Endothelial cell of umbilical vein (primary cell): ENCODE results near the gene MOCOS. TPM values are rescaled to one million over a fixed set of nuclear protein-coding genes. Genes with fewer than 3 reads are reported as not detected.

Source experiments
- BruUV-seq: library from RNA; stranded (reverse); fragments of 400-500 nt; replicated peaks from 2 replicates; lab custom pipeline; 2021; lab: Mats Ljungman, UMichigan
- CTCF ChIA-PET: fragments of 300-600, 350-600 bp; sonication (Branson Sonifier 250); formaldehyde crosslinking; loops from one replicate; lab custom pipeline; 2021; ENCODE audit warnings: antibody characterized with exemption, inconsistent platforms; lab: Charles Lee
- POLR2A ChIA-PET: fragments of 300-600, 350-600 bp; sonication (Branson Sonifier 250); formaldehyde crosslinking; loops from one replicate; lab custom pipeline; 2021; ENCODE audit warnings: antibody characterized with exemption, inconsistent platforms; lab: Charles Lee
- DNase-seq: peaks from one replicate; pipeline ENCODE4 v3.0.0-alpha.2; 2011; ENCODE audit warnings: low read depth, low spot score
- FAIRE-seq: peaks from 2 replicates; lab custom pipeline; 2011; peaks lifted over from hg19 to GRCh38; lab: Jason Lieb, UNC
- H2AFZ ChIP-seq: 2 replicates; pipeline ENCODE4 v1.6.0; 2012; ENCODE audit warnings: low read depth, low read length, control low read depth, inconsistent platforms
- H3K27ac ChIP-seq: 2 replicates; pipeline ENCODE4 v1.5.1; 2011; ENCODE audit warnings: low read depth, mild to moderate bottlenecking, control low read depth, low read length, moderate library complexity; ENCODE audit not compliant: insufficient read depth
- H3K27me3 ChIP-seq, 2 experiments: 2 replicates each; pipeline versions ENCODE4 v1.6.0 to v1.6.1; 2011; ENCODE audit warnings: low read length in 2 of 2, mixed read lengths in 1 of 2; ENCODE audit not compliant: control insufficient read depth in 2 of 2, insufficient read depth in 2 of 2
- H3K36me3 ChIP-seq, 2 experiments: 2 replicates in 1 of 2; 3 replicates in 1 of 2; pipeline ENCODE4 v1.5.1; 2011; ENCODE audit warnings: low read length in 2 of 2, mild to moderate bottlenecking in 1 of 2, moderate library complexity in 1 of 2; ENCODE audit not compliant: control insufficient read depth in 2 of 2, insufficient read depth in 2 of 2; ENCODE audit errors: extremely low read depth in 1 of 2
- H3K4me1 ChIP-seq: 3 replicates; pipeline ENCODE4 v1.5.1; 2011; ENCODE audit warnings: mild to moderate bottlenecking, low read length; ENCODE audit not compliant: control insufficient read depth, insufficient read depth; ENCODE audit errors: extremely low read depth
- H3K4me2 ChIP-seq: 2 replicates; pipeline ENCODE4 v1.6.1; 2011; ENCODE audit warnings: low read length, control low read depth, mixed read lengths; ENCODE audit not compliant: insufficient read depth
- H3K4me3 ChIP-seq, 3 experiments: fragments of 200-600 bp in 1 of 3; sonication (generic), shearing (Covaris generic) in 1 of 3; replicated peaks in 1 of 3; 2 replicates each; pipeline ENCODE4 v1.5.1; 2011 to 2016; ENCODE audit warnings: control low read depth in 3 of 3, low read length in 3 of 3, mild to moderate bottlenecking in 2 of 3, inconsistent platforms in 1 of 3, low read depth in 1 of 3, moderate library complexity in 1 of 3; ENCODE audit not compliant: insufficient read depth in 1 of 3
- H3K79me2 ChIP-seq: 2 replicates; pipeline ENCODE4 v1.6.0; 2012; ENCODE audit warnings: low read length, inconsistent platforms; ENCODE audit not compliant: control insufficient read depth, insufficient read depth
- H3K9ac ChIP-seq: replicated peaks from 2 replicates; pipeline ENCODE3; 2011; ENCODE audit warnings: low read length, control low read depth; ENCODE audit not compliant: insufficient read depth; ENCODE audit errors: extremely low read depth
- H3K9me1 ChIP-seq: replicated peaks from 3 replicates; pipeline ENCODE4 v1.6.0; 2011; ENCODE audit warnings: mild to moderate bottlenecking, low read length; ENCODE audit not compliant: control insufficient read depth, insufficient read depth; ENCODE audit errors: extremely low read depth
- H3K9me3 ChIP-seq: replicated peaks from 2 replicates; pipeline ENCODE4 v1.5.1; 2012; ENCODE audit warnings: low read length, inconsistent platforms; ENCODE audit not compliant: control insufficient read depth, insufficient read depth
- H4K20me1 ChIP-seq: replicated peaks from 2 replicates; pipeline ENCODE3; 2011; ENCODE audit warnings: mild to moderate bottlenecking, low read length; ENCODE audit not compliant: control insufficient read depth, insufficient read depth; ENCODE audit errors: extremely low read depth
- CTCF ChIP-seq, 2 donors: IDR thresholded peaks; 1 replicate in 1 of 2; 2 replicates in 1 of 2; pipeline ENCODE4 v1.5.1; 2011; ENCODE audit warnings: low read length in 2 of 2, mild to moderate bottlenecking in 2 of 2, moderate library complexity in 2 of 2, control low read depth in 1 of 2, inconsistent platforms in 1 of 2, low read depth in 1 of 2; ENCODE audit not compliant: insufficient read depth in 1 of 2; ENCODE audit errors: extremely low read depth in 1 of 2
- EZH2 ChIP-seq: IDR thresholded peaks from 2 replicates; pipeline ENCODE4 v1.6.1; 2012; ENCODE audit warnings: borderline replicate concordance, low read depth, mild to moderate bottlenecking, moderate library complexity, low read length, inconsistent platforms; ENCODE audit not compliant: severe bottlenecking
- FOS ChIP-seq: IDR thresholded peaks from 2 replicates; pipeline ENCODE4 v1.6.1; 2011; ENCODE audit warnings: mild to moderate bottlenecking, low read length, moderate library complexity, borderline replicate concordance; ENCODE audit not compliant: insufficient read depth
- GATA2 ChIP-seq: IDR thresholded peaks from 2 replicates; pipeline ENCODE4 v1.7.0; 2011; ENCODE audit warnings: low read depth, mild to moderate bottlenecking, moderate library complexity, mixed read lengths, low read length; ENCODE audit not compliant: insufficient read length, insufficient read depth
- JUN ChIP-seq: IDR thresholded peaks from 2 replicates; pipeline ENCODE4 v1.6.1; 2011; ENCODE audit warnings: borderline replicate concordance, low read depth; ENCODE audit not compliant: insufficient read length, insufficient read depth
- MAX ChIP-seq: IDR thresholded peaks from 2 replicates; pipeline ENCODE4 v1.6.1; 2011; ENCODE audit not compliant: insufficient read depth, insufficient read length
- MYC ChIP-seq: IDR thresholded peaks from one replicate; pipeline ENCODE4 v1.6.1; 2011; ENCODE audit warnings: mild to moderate bottlenecking, low read depth, low read length
- POLR2A ChIP-seq: IDR thresholded peaks from 2 replicates; pipeline ENCODE4 v1.6.1; 2012; ENCODE audit warnings: low read depth, mild to moderate bottlenecking, control low read depth, low read length
- POLR2AphosphoS5 ChIP-seq: IDR thresholded peaks from 2 replicates; pipeline ENCODE4 v1.6.1; 2012; ENCODE audit warnings: low read depth, mild to moderate bottlenecking, control low read depth, low read length, moderate library complexity; ENCODE audit not compliant: insufficient read depth
- dilution Hi-C: fragments of 300-500 bp; cut with MboI; formaldehyde crosslinking; loops from one replicate; pipeline ENCODE4 v1.15.0; 2019; ENCODE audit warnings: low sequenced_read_pairs; ENCODE audit not compliant: extremely low pct_ligation_motif_present
- intact Hi-C: fragments of 100-400 bp; cut with micrococcal nuclease; formaldehyde crosslinking; loops from one replicate; pipeline ENCODE4 v1.10.0; 2022
- polyA plus RNA-seq, 4 experiments: library from polyadenylated mRNA; depleted of rRNA in 3 of 4; stranded (reverse) in 3 of 4; unstranded in 1 of 4; fragments of >200 nt; gene quantifications; 2 replicates each; pipeline versions ENCODE4 v1.2.1 to v1.2.3, GENCODE V29; 2011 to 2012; ENCODE audit warnings: missing spikeins in 1 of 4
- total RNA-seq: library from RNA; stranded (reverse); gene quantifications from 2 replicates; pipeline ENCODE4 v1.2.3, GENCODE V29; 2021

Gene MOCOS
- total and polyA plus RNA-seq, 2 donors (not counting 3 experiments of a cell fraction or from before 2014, with no cell fraction given) = 0.18 to 0.88 TPM

- intact Hi-C loops = loop anchor here (10.0 kb wide), 1 partner anchor 527 kb away; no protein-coding TSS in a partner anchor
These were observed 94.6 kb downstream of the MOCOS start for GRCh38 chr18:36281936-36282335.

More at GRCh38 chr18:36281936-36282335, 94.6 kb downstream of the MOCOS start:
- CTCF ChIA-PET = interaction anchor here (1.1 to 11.3 kb wide), 6 partner anchors 10 to 526 kb away, joined by 3 to 386 read pairs (median 15); partner anchors contain the start of genes ELP2 and SLC39A6
- no peaks in the 10 kb centered on the region for H4K20me1 ChIP-seq
- no peaks in the 10 kb centered on the region for H3K4me1 ChIP-seq
- FAIRE-seq (no peak), DNase-seq (no peak)
- H3K27ac ChIP-seq = no peak overlapping the region
- POLR2A ChIA-PET = no interaction called here
- no peak overlapping the region for H3K4me3 ChIP-seq
- no peaks in the 10 kb centered on the region for H3K79me2 ChIP-seq
- no peaks in the 10 kb centered on the region for H3K9me1 ChIP-seq
- TF ChIP-seq FOS = no peak
- no peak for TF ChIP-seq JUN
- TF ChIP-seq CTCF (IDR thresholded peaks at IDR 0.05; ENCODE audit: extremely low read depth in 1 of 2, insufficient read depth in 1 of 2, low read depth in 1 of 2, low read length in 2 of 2) = no peak
- no peak for TF ChIP-seq EZH2
- TF ChIP-seq GATA2 = no peak
- TF ChIP-seq MAX = no peak
- no peak for TF ChIP-seq MYC
- TF ChIP-seq POLR2A = no peak
- TF ChIP-seq POLR2AphosphoS5 = no peak
- BruUV-seq = no TSS peak
- H3K9me3 ChIP-seq = no peaks in the 10 kb centered on the region
- no peak overlapping the region for H3K4me2 ChIP-seq
- no peak overlapping the region for H2AFZ ChIP-seq
- H3K9ac ChIP-seq = no peak overlapping the region
- peaks cover 13 to 40% of the 10 kb centered on the region in 2 experiments for H3K27me3 ChIP-seq
- dilution Hi-C loops = no loop called here
- H3K36me3 ChIP-seq = no peaks in the 10 kb centered on the region
